ENCODE measurements around the gene UGT2B11.
"Not testable (repeated sequence)": the region's sequence is repeated elsewhere in the genome, so short reads cannot be mapped to it uniquely, and the experiment has no call there.

UGT2B11 gene

GRCh38 chr4:69170233-69171134 lies 44.1 kb downstream of the UGT2B11 start:
- peak in 2 of 3 donors; percentile 0 to 1 for DNase-seq (ENCODE audit: low read depth in 3 of 3)

GRCh38 chr4:69169171-69169570 lies 45.4 kb downstream of the UGT2B11 start:
- DNase-seq (ENCODE audit: low read depth in 3 of 3): not testable (repeated sequence)

- no peak for DNase-seq (ENCODE audit: low read depth in 3 of 3)
Observed at GRCh38 chr4:69167300-69167699, 47.2 kb downstream of the UGT2B11 start.

- not testable (repeated sequence) for DNase-seq (ENCODE audit: low read depth in 3 of 3)
Observed at GRCh38 chr4:69166376-69166775, 48.2 kb downstream of the UGT2B11 start.

GRCh38 chr4:69165707-69166106 lies 48.8 kb downstream of the UGT2B11 start:
- not testable (repeated sequence) for DNase-seq (ENCODE audit: low read depth in 3 of 3)

GRCh38 chr4:69156913-69157312 lies 57.6 kb downstream of the UGT2B11 start:
- DNase-seq (ENCODE audit: low read depth in 3 of 3): no peak

GRCh38 chr4:69154021-69154420 lies 60.5 kb downstream of the UGT2B11 start:
- DNase-seq (ENCODE audit: low read depth in 3 of 3): no peak

Measured in stimulated activated CD4-positive, alpha-beta T cell treated with anti-CD3 and anti-CD28 coated beads, TNF-alpha, amount 100 ng/mL, for 48 hours (primary cell).